ENCODE results near the gene HOXB6.
A peak's percentile ranks its signal among the peaks of the same experiment; 100 is the strongest.

The HOXB6 gene

DNA sequence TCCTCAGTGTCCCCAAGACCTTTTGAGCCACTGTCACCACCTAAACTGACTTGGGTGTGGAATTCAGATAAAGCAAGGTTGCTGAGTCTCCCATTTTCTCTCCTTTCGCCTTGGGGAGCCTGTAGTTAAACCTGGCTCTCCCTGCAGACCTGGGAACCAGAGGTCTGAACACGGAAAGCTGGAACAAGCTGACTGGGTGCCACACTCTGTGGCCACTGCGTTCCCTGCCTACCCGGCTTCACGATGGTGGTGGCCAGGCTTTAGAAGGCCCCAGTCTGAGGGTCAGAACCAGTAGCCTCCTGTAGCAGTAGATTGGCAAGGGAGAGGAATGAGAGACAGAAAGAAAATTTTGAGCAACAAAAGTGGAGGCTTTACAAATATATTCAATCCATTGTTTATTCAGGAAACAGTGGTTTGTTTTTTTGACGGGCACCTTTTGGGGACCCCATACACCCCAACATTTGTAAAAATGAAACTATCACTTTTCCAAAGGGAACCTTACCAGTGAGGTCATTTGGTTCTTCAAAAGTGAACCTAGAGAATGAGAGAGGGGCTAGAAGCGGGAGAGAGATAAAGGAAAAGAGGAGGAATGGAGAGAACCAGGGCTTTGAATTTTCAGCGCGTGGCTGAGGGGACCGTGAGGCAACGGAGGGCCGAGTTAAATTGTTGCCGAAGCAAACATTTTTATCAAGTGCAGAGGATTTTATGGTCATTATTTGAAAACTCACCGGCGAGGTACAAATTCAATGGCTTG, 12.1 kb upstream of the HOXB6 start:
- H3K27me3 ChIP-seq (ENCODE audit: insufficient read depth, low read length) = peaks cover 100% of the 10 kb centered on the region
- no peak overlapping the region for H3K27ac ChIP-seq (ENCODE audit: low read length)
- H3K36me3 ChIP-seq (ENCODE audit: insufficient read depth, low read depth, low read length) = no peaks in the 10 kb centered on the region
- no peak overlapping the region for H3K9ac ChIP-seq (ENCODE audit: low read depth, low read length)
- peaks cover 18% of the 10 kb centered on the region; the same call in 1 of the 2 replicates for H3K9me3 ChIP-seq (ENCODE audit: insufficient read depth, low read depth, low read length)
- H3K4me3 ChIP-seq (ENCODE audit: low read length) = no peak overlapping the region
- no peaks in the 10 kb centered on the region for H3K4me1 ChIP-seq (ENCODE audit: insufficient read depth, low read length)

DNA sequence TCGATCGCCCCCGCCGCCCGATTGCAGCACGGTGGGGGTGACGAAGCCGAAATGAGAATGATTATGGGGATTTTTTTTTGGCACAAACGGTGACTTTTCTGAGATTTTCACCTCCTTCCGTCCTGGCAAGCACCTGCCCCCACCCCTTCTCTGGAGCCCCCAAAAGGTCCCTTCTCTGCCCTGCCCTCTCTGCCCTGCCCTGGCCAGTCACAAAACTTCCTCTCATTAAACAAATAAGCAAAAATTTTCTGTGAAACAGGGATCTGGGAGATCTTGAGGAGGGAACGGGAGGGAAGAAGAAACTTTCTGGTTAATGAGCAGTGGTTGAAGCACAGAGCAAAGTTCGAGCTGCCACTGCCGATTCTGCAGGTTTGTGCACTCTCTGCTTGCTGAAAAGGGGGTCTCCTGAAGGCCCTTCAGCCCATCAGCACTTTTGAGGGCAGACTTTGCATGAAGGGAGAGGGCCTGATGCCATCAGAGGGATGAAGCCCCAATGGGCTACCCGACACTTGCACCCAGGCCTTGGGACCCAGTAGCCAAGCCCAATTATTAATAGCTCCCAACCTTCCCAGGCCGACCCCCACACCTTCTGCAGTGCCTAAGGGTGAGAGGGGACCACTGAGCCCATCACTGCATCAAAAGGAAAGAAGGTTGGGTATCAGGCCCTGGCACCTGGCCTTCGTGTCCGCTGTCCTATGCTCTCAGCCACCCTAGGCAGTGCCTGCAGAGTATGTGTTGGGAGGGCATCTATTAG, 11.4 kb upstream of the HOXB6 start:
- Histone ChIP-seq H3K4me1 (ENCODE audit: insufficient read depth, low read length) (no peaks in the 10 kb centered on the region), H3K4me3 (ENCODE audit: low read length) (no peak overlapping the region), H3K27ac (ENCODE audit: low read length) (no peak overlapping the region), H3K9me3 (ENCODE audit: insufficient read depth, low read depth, low read length) (peaks cover 14% of the 10 kb centered on the region; the same call in 1 of the 2 replicates), H3K27me3 (ENCODE audit: insufficient read depth, low read length) (peaks cover 100% of the 10 kb centered on the region), H3K36me3 (ENCODE audit: insufficient read depth, low read depth, low read length) (no peaks in the 10 kb centered on the region), H3K9ac (ENCODE audit: low read depth, low read length) (no peak overlapping the region)

DNA sequence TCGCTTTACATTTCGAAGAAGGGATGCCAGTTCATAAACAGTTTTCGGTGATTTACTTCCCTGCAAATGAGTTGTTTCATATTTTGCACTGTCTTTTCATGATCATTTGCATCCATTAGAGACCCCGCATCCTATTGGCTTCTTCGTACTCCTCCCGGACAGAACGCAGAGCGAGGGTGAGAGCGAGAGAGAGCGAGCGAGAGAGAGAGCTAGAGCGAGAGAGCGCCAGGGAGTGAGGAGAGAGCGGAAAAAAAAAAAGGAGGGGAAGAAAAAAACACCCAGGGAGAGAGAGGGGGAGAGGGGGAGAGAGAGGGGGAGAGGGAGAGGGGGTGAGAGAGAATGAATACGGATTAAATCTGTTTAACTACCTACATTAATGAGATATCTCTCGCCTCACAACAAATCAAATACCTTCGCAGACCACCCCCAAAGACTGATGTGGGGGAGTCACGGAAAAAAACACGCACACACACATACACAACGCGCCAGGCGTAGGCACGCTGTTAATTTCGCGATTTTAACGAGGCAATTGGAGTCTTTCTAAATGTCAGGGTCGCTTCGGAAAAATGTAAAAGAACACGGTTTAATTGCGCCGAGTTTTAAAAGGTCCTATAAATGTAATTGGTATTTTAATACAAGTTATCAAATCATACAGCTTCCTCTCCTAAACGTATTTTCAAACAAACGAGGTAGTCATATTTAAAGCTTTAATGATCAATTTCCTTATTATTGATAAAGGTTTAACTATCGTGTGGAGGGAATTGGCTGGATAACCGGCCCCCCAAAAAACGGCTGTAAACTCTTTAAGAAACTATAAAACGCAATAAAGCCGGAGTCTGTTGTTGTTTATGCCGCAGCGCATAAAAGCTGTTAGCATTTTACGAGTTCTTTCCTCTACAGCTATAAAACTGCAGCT, 10.5 kb upstream of the HOXB6 start, which contains the start of gene HOXB8:
TSS of gene HOXB8 (minus strand) at position 246 of the 916 bp plus-strand sequence. CDS start 588 bp downstream, outside the sequence.
- no peak within 1 kb of the TSS for H3K27ac ChIP-seq (ENCODE audit: low read length)
- H3K27me3 ChIP-seq (ENCODE audit: insufficient read depth, low read length) = peaks cover 100% of the 10 kb centered on the region
- H3K4me3 ChIP-seq (ENCODE audit: low read length) = no peak within 1 kb of the TSS
- no peaks in the 10 kb centered on the region for H3K36me3 ChIP-seq (ENCODE audit: insufficient read depth, low read depth, low read length)
- H3K9me3 ChIP-seq (ENCODE audit: insufficient read depth, low read depth, low read length) = peaks cover 11% of the 10 kb centered on the region; the same call in 1 of the 2 replicates
- no peaks in the 10 kb centered on the region for H3K4me1 ChIP-seq (ENCODE audit: insufficient read depth, low read length)
- H3K9ac ChIP-seq (ENCODE audit: low read depth, low read length) = no peak within 1 kb of the TSS

DNA sequence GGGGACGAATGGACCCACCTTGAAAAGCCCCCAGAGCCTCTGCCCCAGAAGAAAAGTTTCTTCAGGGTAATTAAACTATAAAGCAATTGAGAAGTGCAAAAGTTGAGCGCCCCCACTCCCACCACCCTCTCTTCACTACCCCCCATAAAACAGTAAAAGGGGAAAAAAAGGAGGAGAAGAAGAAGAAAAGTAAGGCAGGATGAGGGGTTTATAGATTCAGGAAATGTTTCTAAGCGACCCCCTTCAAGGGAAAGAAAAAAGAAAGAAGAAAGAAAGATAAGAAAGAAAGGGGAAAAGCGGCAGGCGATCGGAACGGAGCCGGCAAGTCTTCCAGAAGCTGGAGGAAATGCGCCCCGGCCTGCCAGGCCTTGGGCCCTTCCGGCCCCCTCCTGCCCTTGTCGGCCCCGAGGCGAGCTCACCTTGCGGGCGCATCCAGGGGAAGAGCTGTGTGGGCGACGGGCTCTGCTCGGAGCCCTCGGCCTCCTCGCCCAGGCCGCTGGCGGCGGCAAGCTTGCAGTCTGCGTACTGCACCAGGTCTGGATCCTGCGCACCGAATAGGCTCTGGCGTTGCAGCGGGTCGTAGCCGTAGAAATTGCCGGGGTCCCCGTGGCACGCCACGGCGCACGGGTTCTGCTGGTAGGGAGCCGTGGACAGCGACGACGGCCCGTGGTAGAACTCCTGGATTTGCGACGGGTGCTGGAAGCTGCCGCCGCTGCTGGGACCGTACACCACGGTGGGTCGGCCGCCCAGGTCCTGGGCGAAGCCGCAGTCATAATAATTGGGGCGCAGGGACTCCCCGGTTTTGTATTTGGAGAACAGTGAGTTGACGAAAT, 9.3 kb upstream of the HOXB6 start:
- Histone ChIP-seq H3K27ac (ENCODE audit: low read length) (no peak overlapping the region), H3K36me3 (ENCODE audit: insufficient read depth, low read depth, low read length) (no peaks in the 10 kb centered on the region), H3K9ac (ENCODE audit: low read depth, low read length) (no peak overlapping the region), H3K9me3 (ENCODE audit: insufficient read depth, low read depth, low read length) (peaks cover 9% of the 10 kb centered on the region; the same call in 1 of the 2 replicates), H3K4me3 (ENCODE audit: low read length) (no peak overlapping the region), H3K27me3 (ENCODE audit: insufficient read depth, low read length) (peaks cover 100% of the 10 kb centered on the region), H3K4me1 (ENCODE audit: insufficient read depth, low read length) (no peaks in the 10 kb centered on the region)

DNA sequence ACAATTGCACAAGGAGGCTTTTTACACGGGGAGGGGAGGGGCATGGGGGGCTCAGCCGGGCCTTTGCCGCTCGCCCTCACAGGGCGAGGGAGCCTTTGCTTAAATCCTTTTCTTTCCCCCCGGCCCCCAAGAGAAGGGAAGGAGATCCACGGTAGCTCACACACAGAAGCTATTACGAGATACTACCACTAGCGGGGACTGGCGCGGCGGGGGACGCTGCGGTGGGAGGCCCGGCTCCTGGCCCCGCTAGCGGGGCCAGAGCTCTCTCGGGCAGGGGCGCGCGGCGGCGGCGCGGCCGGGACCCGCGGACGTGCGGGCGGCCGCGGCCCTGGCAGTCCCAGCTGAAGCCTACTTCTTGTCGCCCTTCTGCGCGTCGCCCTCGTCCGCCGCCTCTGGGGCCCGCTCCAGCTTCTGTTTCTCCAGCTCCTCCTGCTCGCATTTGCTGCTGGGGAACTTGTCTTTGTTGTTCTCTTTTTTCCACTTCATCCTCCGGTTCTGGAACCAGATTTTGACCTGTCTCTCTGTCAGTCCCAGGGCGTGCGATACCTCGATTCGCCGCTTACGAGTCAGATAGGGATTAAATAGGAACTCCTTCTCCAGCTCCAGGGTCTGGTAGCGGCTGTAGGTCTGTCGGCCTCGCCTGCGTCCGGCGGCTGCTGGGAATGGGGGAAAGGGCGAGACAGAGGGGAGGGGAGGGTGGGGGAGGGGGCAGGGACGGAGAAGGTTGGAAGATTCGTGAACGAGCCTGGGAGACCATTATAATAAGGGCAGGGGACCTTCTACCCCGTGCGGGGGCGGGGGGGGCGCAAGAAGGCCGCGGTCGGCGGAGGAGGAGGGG, 8.3 kb upstream of the HOXB6 start:
- H3K4me3 ChIP-seq (ENCODE audit: low read length) = no peak overlapping the region
- H3K27me3 ChIP-seq (ENCODE audit: insufficient read depth, low read length) = peaks cover 100% of the 10 kb centered on the region
- H3K9me3 ChIP-seq (ENCODE audit: insufficient read depth, low read depth, low read length) = peaks cover 13% of the 10 kb centered on the region; the same call in 1 of the 2 replicates
- H3K4me1 ChIP-seq (ENCODE audit: insufficient read depth, low read length) = no peaks in the 10 kb centered on the region
- no peaks in the 10 kb centered on the region for H3K36me3 ChIP-seq (ENCODE audit: insufficient read depth, low read depth, low read length)
- no peak overlapping the region for H3K9ac ChIP-seq (ENCODE audit: low read depth, low read length)
- H3K27ac ChIP-seq (ENCODE audit: low read length) = no peak overlapping the region

DNA sequence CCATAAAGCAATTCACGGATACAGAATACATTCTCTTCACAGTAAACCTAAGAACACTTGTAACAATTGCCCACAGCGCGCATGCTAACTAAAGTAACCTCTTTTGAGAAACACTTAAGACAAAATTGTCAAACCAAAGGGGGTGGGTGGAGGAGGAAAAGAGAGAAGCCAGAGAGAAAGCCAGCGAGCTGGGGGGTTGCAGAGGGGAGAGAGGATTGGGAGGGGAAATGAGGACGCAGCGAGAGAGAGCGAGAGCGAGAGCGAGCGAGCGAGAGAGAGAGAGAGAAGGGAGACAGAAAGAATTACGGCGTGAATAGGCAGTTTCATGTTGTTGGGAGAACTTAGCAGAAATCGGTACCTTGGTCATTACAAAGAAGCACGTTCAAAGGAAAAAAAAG, 7.7 kb upstream of the HOXB6 start:
- H3K27ac ChIP-seq (ENCODE audit: low read length) = no peak overlapping the region
- H3K27me3 ChIP-seq (ENCODE audit: insufficient read depth, low read length) = peaks cover 100% of the 10 kb centered on the region
- H3K9ac ChIP-seq (ENCODE audit: low read depth, low read length) = no peak overlapping the region

DNA sequence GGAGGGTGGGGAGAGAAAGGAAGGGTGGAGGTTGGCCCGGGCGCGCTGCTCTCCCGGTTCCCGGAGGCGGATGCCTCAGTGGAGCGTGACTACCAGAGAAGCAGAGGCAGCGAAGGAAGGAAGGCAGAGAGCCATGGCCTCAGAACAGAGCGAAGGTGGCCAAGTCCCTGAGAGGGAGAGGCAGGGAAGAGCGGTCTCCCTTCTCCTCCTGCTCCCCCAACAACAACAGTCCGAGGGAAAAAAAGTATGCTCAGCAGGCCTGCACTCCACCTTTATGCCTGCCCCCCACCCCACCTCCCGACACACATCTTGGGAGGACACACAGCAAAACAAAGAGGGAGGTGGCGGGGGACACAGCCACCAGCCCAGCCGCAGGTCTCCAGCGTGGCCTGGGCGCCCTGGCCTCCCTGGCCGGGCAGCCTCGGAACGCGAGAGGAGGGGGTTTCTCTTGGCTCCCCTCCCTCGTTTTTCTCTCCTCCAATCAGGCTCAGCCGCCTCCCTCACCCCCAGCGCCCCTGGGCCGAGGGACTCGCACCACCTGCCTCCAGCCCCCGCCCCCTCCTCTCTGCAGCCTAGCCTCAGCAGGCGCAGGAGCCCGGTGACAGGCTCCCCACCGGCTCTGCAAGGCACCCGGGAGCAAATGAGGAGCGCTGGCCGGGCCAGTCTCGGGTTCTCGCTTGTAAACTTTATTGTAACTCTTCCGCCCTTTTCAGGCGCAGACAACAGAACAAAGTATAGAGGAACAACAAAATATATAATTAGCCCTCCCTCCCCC, 7.1 kb upstream of the HOXB6 start:
- no peak overlapping the region for H3K27ac ChIP-seq (ENCODE audit: low read length)
- H3K9ac ChIP-seq (ENCODE audit: low read depth, low read length) = no peak overlapping the region
- no peaks in the 10 kb centered on the region for H3K4me1 ChIP-seq (ENCODE audit: insufficient read depth, low read length)
- no peak overlapping the region for H3K4me3 ChIP-seq (ENCODE audit: low read length)
- peaks cover 100% of the 10 kb centered on the region for H3K27me3 ChIP-seq (ENCODE audit: insufficient read depth, low read length)
- peaks cover 8% of the 10 kb centered on the region; the same call in 1 of the 2 replicates for H3K9me3 ChIP-seq (ENCODE audit: insufficient read depth, low read depth, low read length)
- H3K36me3 ChIP-seq (ENCODE audit: insufficient read depth, low read depth, low read length) = no peaks in the 10 kb centered on the region

More for the DNA sequence above, 7.7 kb upstream of the HOXB6 start:
- no peak overlapping the region for H3K4me3 ChIP-seq (ENCODE audit: low read length)
- peaks cover 13% of the 10 kb centered on the region; the same call in 1 of the 2 replicates for H3K9me3 ChIP-seq (ENCODE audit: insufficient read depth, low read depth, low read length)
- no peaks in the 10 kb centered on the region for H3K36me3 ChIP-seq (ENCODE audit: insufficient read depth, low read depth, low read length)
- no peaks in the 10 kb centered on the region for H3K4me1 ChIP-seq (ENCODE audit: insufficient read depth, low read length)

DNA sequence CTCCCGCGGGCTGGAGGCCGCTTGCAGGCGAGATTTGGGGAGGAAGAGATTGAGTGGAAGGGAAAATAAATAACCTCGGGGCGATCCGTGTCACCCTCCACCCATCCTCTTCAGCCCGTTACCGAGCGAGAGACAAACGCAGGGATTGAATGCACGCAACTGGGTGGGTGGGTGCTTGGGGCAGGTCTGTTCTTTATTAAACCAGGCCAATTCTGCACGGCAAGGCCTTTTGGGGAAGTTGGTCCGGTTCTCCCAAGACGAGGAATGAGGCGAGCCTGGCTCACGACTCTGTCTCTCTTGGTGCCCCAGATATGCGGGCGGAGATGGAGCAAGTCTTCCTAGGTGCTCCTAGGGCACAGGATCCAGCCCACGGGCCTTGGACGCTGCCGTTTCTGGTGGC, 6.4 kb upstream of the HOXB6 start:
- H3K4me1 ChIP-seq (ENCODE audit: insufficient read depth, low read length) = no peaks in the 10 kb centered on the region

DNA sequence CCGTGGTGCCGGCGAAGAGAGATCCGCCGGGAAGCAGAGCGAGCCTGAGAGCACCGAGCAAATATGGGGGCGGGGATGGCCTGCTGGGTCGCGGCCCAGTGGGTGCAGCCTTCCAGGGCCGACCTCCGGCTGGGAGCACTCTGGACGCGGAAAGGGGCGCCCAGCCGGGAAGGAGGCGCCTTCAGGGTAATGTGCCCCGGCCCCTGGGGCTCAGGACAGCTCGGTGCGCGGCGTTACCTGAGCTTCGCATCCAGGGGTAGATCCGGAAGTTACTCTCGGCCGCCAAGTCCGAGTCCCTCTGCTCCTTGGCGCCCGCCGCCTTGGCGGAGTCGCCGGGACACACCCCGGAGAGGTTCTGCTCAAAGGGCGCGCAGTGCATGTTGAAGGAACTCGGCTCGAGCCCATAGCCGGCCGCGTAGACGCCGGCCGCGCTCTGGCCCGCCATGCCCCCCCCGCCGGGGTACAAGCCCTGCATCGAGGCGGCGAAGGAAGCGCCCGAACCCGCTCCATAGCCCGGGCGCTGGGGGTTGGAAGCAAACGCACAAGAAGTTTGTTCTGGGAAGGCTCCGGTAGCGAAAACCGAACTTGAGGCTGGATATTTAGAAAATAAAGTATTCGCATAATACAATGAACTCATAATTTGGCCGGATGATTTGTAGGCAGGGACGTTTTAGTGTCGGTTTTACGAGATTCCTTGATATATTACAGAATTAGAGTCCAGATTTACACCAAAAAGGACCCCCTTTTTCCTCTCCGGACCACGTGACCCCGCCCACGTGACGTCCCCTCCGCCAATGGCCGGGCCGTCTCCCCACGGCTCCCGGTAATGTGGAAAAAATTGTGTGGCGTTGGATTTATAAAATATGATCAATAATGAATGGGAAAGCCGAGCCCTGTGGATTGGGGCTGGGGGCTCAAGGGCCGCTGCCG, 5.8 kb upstream of the HOXB6 start, which contains the start of gene HOXB7:
TSS of gene HOXB7 (minus strand) at position 736 of the 930 bp plus-strand sequence. CDS start at position 637, 99 bp downstream.
- peaks cover 100% of the 10 kb centered on the region for H3K27me3 ChIP-seq (ENCODE audit: insufficient read depth, low read length)

More for the DNA sequence above, 6.4 kb upstream of the HOXB6 start:
- H3K27me3 ChIP-seq (ENCODE audit: insufficient read depth, low read length) = peaks cover 100% of the 10 kb centered on the region
- no peak overlapping the region for H3K9ac ChIP-seq (ENCODE audit: low read depth, low read length)
- no peak overlapping the region for H3K27ac ChIP-seq (ENCODE audit: low read length)
- no peak overlapping the region for H3K4me3 ChIP-seq (ENCODE audit: low read length)
- peaks cover 7% of the 10 kb centered on the region; the same call in 1 of the 2 replicates for H3K9me3 ChIP-seq (ENCODE audit: insufficient read depth, low read depth, low read length)
- no peaks in the 10 kb centered on the region for H3K36me3 ChIP-seq (ENCODE audit: insufficient read depth, low read depth, low read length)

More for the DNA sequence above, 5.8 kb upstream of the HOXB6 start, which contains the start of gene HOXB7:
- Histone ChIP-seq H3K4me1 (ENCODE audit: insufficient read depth, low read length) (no peaks in the 10 kb centered on the region), H3K9me3 (ENCODE audit: insufficient read depth, low read depth, low read length) (peaks cover 7% of the 10 kb centered on the region; the same call in 1 of the 2 replicates), H3K4me3 (ENCODE audit: low read length) (peak within 1 kb of the TSS; percentile 36; the same call in 1 of the 2 replicates), H3K36me3 (ENCODE audit: insufficient read depth, low read depth, low read length) (no peaks in the 10 kb centered on the region), H3K27ac (ENCODE audit: low read length) (no peak within 1 kb of the TSS), H3K9ac (ENCODE audit: low read depth, low read length) (no peak within 1 kb of the TSS)

Data from iPS-20b (cell line).